Testis (tissue), 2 donors: ENCODE data around the gene OR2A42.
"Not testable (repeated sequence)": the region's sequence is repeated elsewhere in the genome, so short reads cannot be mapped to it uniquely, and the experiment has no call there.

Experiments
- CTCF ChIP-seq, 3 experiments: fragments of 450-650 bp in 2 of 3; fragments of 200-600 bp in 1 of 3; sonication (generic) in 1 of 3; IDR thresholded peaks; one replicate each; pipeline ENCODE4 v1.5.1; 2016 to 2019; ENCODE audit warnings: antibody characterized with exemption in 3 of 3, mild to moderate bottlenecking in 2 of 3, moderate library complexity in 1 of 3
- POLR2A ChIP-seq: fragments of 450-650 bp; IDR thresholded peaks from one replicate; pipeline ENCODE4 v1.6.1; 2017; ENCODE audit warnings: antibody characterized with exemption, mild to moderate bottlenecking, moderate library complexity

- TF ChIP-seq CTCF (IDR thresholded peaks at IDR 0.05); POLR2A: not testable (repeated sequence)
Measured at GRCh38 chr7:144188578-144189171, 50.7 kb downstream of the OR2A42 start.
